ENCODE results near the gene IL27RA.

Gene IL27RA

DNA sequence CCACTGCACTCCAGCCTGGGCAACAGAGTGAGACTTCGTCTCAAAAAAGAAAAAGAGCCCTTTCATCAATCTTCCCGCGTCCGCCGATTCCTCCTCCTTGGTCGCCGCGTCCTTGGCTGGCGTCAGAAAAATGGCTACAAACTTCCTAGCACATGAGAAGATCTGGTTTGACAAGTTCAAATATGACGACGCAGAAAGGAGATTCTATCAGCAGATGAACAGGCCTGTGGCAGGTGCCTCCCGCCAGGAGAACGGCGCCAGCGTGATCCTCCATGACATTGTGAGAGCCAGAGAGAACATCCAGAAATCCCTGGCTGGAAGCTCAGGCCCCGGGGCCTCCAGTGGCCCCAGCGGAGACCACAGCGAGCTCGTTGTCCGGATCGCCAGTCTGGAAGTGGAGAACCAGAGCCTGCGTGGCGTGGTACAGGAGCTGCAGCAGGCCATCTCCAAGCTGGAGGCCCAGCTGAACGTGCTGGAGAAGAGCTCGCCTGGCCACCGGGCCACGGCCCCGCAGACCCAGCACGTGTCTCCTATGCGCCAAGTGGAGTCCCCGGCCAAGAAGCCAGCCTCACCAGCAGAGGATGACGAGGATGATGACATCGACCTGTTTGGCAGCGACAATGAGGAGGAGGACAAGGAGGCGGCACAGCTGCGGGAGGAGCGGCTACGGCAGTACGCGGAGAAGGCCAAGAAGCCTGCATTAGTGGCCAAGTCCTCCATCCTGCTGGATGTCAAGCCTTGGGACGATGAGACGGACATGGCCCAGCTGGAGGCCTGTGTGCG is 38.9 kb downstream of the IL27RA start:
- no peaks in the 10 kb centered on the region for H3K4me1 ChIP-seq (ENCODE audit: control insufficient read depth, insufficient read depth, low read length)
- no peaks in the 10 kb centered on the region for H3K36me3 ChIP-seq (ENCODE audit: control insufficient read depth, insufficient read depth, low read length)
- peaks cover 32% of the 10 kb centered on the region for H3K27me3 ChIP-seq (ENCODE audit: control insufficient read depth, insufficient read depth, low read length)
- no peaks in the 10 kb centered on the region for H3K9me3 ChIP-seq (ENCODE audit: control insufficient read depth, insufficient read depth, low read length)
- no peak overlapping the region for H3K4me3 ChIP-seq (ENCODE audit: low read depth, low read length)
- H3K9ac ChIP-seq (ENCODE audit: low read depth, low read length): no peak overlapping the region

DNA sequence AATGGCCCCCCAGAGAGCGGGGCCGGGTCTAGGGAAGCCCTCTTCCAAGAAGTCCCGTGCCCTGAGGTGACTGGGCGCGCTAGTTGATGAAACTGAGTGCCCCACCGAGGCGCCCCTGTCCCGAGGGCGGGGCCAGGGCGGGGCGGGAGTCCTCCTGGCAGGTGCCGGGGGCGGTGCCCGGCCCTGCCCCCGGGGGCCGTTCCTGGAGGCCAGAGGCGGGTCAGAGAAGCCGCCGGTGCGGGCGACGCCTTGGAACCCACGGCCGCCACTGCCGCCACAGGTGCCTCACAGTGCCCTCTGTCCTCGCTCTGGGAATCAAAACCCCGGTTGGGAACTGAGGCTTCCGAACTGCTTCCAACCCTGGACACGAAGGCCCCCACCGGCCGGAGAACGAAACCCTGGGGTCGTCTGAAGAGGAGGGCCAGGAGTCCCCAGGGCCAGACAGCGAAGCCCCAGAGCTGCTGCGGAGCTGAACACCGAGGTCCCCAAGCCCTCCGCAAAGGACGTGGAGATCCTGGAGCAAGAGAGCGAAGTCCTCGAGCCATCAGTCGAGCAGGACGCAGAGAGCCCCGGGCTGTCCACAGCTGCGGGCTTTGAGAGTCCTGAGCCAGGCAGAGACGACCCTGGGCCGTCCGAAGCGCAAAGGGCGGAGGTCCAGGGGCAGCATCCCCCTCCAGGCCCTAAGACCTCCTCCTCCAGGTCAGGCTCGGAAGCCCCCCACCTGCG is 41.1 kb downstream of the IL27RA start, which contains the start of gene MISP3:
Gene MISP3 (plus strand): TSS at position 252 of the 726 bp plus-strand sequence. CDS start 524 bp downstream, outside the sequence.
- H3K4me1 ChIP-seq (ENCODE audit: control insufficient read depth, insufficient read depth, low read length): no peaks in the 10 kb centered on the region
- H3K27me3 ChIP-seq (ENCODE audit: control insufficient read depth, insufficient read depth, low read length): peaks cover 42% of the 10 kb centered on the region

DNA sequence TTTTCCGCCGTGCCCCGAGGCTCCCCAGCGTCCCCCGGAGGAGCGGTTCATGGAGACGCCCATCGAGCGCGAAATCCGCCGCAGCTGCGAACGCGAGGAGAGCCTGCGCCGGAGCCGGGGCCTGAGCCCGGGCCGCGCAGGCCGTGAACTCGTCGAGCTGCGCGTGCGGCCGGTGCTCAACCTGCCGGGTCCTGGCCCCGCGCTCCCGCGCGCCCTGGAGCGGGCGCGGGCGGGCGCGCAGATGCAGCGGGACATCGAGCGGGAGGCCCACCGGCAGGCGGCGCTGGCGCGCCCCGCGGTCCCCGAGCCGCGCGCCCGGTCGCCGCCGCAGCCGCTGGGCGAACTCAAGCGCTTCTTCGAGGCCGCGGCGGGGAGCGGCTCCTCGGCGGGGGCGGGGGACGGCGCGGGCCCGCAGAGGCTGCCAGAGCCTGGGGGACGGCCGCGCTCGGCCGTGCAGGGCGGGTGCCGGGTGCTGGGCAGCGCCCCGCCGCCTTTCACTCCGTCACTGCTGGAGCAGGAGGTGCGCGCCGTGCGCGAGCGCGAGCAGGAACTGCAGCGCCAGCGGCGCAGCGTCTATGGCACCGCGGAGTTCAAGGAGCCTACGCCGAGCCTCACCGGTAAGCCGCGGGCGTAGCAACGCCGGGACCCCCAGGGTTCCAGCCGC is 41.8 kb downstream of the IL27RA start:
- H3K4me1 ChIP-seq (ENCODE audit: control insufficient read depth, insufficient read depth, low read length): no peaks in the 10 kb centered on the region
- no peaks in the 10 kb centered on the region for H3K9me3 ChIP-seq (ENCODE audit: control insufficient read depth, insufficient read depth, low read length)
- H3K4me3 ChIP-seq (ENCODE audit: low read depth, low read length): peak overlapping the region; percentile 66
- H3K27me3 ChIP-seq (ENCODE audit: control insufficient read depth, insufficient read depth, low read length): peaks cover 45% of the 10 kb centered on the region
- no peak overlapping the region for H3K9ac ChIP-seq (ENCODE audit: low read depth, low read length)
- H3K36me3 ChIP-seq (ENCODE audit: control insufficient read depth, insufficient read depth, low read length): no peaks in the 10 kb centered on the region

More for the DNA sequence above, 41.1 kb downstream of the IL27RA start, which contains the start of gene MISP3:
- Histone ChIP-seq H3K9me3 (ENCODE audit: control insufficient read depth, insufficient read depth, low read length) (no peaks in the 10 kb centered on the region), H3K36me3 (ENCODE audit: control insufficient read depth, insufficient read depth, low read length) (no peaks in the 10 kb centered on the region), H3K4me3 (ENCODE audit: low read depth, low read length) (peak within 1 kb of the TSS; percentile 66), H3K9ac (ENCODE audit: low read depth, low read length) (no peak within 1 kb of the TSS)

DNA sequence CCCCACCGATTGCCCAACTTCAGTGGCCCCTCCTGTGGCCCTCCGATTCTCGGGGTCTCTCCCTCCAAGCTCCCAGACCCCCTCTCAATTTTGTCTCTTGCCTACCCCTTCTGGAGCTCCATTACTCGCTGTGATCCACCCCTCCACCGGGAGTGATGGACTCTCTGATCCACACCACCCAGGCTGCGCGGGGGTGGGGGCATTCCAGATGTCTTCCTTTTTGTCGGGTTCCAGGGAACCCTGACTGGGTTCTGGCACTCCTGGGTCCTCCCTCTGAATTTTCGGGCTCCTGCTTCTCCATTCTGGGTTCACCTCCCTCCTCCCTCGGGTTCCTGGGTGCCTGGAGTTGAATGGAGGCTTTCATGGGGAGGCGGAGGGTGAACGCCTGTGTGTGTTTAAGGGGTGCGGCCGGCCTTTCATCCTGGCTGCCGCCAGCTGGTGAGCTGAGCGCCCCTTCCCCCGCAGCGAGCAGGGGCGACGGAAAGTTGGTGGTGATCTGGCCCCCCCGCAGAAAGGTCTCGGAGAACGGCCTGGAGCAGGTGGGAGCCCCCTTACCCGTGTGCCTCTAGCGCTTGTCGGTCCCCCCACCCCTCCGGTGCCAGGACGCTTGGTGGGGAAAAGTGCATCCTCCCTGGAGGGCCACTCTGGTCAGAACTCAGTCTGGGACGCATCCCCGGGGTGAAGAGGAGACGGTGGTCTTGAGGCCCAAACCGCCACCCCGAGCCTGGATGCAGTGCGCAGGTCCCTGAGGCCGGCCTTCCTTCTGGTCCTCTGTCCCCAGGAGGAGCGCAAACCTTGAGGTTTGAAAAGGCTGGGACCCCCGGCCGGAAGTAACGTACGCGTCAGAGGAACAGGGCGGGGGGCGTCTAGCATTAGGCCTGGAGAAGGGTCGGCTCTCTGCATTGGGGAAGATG is 42.6 kb downstream of the IL27RA start:
- no peaks in the 10 kb centered on the region for H3K9me3 ChIP-seq (ENCODE audit: control insufficient read depth, insufficient read depth, low read length)
- no peaks in the 10 kb centered on the region for H3K4me1 ChIP-seq (ENCODE audit: control insufficient read depth, insufficient read depth, low read length)
- no peaks in the 10 kb centered on the region for H3K36me3 ChIP-seq (ENCODE audit: control insufficient read depth, insufficient read depth, low read length)
- peaks cover 47% of the 10 kb centered on the region for H3K27me3 ChIP-seq (ENCODE audit: control insufficient read depth, insufficient read depth, low read length)
- no peak overlapping the region for H3K9ac ChIP-seq (ENCODE audit: low read depth, low read length)
- H3K4me3 ChIP-seq (ENCODE audit: low read depth, low read length): peak overlapping the region; percentile 66

DNA sequence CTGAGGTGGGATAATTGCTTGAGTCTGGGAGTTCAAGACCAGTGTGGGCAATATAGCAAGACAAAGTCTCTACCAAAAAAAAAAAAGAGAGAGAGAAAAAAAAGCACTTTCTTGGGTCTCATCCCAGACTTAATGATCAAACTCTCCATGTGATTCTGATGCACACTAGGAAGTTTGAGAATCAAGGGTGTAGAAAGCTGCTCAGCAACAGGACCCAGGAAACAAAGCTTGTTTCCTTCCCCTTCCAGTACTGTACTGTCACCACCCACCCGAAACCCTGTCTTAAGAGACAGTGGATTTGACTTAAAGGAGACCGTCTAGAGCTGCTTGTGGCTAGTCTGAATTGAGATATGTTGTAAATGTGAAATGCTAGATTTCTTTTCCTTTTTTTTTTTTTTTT is 46.8 kb downstream of the IL27RA start:
- peaks cover 3% of the 10 kb centered on the region for H3K4me1 ChIP-seq (ENCODE audit: control insufficient read depth, insufficient read depth, low read length)
- H3K27me3 ChIP-seq (ENCODE audit: control insufficient read depth, insufficient read depth, low read length): peaks cover 35% of the 10 kb centered on the region
- no peak overlapping the region for H3K9ac ChIP-seq (ENCODE audit: low read depth, low read length)
- H3K36me3 ChIP-seq (ENCODE audit: control insufficient read depth, insufficient read depth, low read length): no peaks in the 10 kb centered on the region
- no peak overlapping the region for H3K4me3 ChIP-seq (ENCODE audit: low read depth, low read length)
- H3K9me3 ChIP-seq (ENCODE audit: control insufficient read depth, insufficient read depth, low read length): no peaks in the 10 kb centered on the region

DNA sequence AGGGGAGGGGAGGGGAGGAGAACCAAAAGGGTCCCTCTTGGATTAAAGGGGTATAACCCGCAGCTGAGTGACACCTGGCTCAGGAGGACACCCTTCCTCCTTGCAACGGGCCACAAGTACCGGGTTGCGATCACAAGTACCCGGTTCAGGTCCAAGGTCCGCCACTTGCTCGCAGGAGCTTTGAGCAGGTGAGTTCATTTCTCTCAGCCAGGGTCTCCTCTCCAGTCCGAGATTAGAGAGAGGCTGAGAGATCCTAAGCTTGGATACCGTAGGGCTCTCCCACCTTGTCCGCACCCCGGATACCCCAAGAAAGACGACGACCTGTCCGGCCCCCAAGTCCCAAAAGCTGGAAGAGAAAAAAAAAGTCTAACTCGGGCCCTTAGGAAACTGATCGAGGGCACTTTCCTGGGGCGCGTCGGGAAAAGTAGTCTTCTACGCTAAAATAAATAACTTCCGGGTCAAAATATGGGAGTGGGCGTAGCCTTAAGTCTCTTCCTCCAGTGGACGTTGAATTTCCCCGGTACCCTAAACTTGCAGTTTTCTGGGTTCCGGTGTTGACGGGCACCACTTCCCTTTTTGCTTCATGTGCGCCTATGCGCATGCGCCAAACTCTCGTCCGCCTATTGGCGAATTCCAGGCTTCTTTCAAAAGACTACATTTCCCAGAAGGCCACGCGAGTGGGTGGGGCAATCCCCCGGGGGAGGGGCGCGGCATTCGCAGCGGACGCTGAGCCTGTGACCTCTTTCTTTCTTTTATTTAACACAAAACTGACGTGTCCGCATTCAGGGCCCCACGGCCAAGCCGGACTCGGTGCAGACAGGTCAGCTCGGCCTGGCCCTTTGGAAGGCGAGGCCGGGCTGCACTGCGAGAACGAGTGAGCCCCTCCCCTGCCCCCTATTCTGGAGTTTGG is 49.6 kb downstream of the IL27RA start:
- H3K4me1 ChIP-seq (ENCODE audit: control insufficient read depth, insufficient read depth, low read length): peaks cover 3% of the 10 kb centered on the region
- no peaks in the 10 kb centered on the region for H3K9me3 ChIP-seq (ENCODE audit: control insufficient read depth, insufficient read depth, low read length)
- H3K9ac ChIP-seq (ENCODE audit: low read depth, low read length): peak overlapping the region; percentile 85
- H3K27me3 ChIP-seq (ENCODE audit: control insufficient read depth, insufficient read depth, low read length): peaks cover 22% of the 10 kb centered on the region
- no peaks in the 10 kb centered on the region for H3K36me3 ChIP-seq (ENCODE audit: control insufficient read depth, insufficient read depth, low read length)
- peak overlapping the region; percentile 86 for H3K4me3 ChIP-seq (ENCODE audit: low read depth, low read length)

DNA sequence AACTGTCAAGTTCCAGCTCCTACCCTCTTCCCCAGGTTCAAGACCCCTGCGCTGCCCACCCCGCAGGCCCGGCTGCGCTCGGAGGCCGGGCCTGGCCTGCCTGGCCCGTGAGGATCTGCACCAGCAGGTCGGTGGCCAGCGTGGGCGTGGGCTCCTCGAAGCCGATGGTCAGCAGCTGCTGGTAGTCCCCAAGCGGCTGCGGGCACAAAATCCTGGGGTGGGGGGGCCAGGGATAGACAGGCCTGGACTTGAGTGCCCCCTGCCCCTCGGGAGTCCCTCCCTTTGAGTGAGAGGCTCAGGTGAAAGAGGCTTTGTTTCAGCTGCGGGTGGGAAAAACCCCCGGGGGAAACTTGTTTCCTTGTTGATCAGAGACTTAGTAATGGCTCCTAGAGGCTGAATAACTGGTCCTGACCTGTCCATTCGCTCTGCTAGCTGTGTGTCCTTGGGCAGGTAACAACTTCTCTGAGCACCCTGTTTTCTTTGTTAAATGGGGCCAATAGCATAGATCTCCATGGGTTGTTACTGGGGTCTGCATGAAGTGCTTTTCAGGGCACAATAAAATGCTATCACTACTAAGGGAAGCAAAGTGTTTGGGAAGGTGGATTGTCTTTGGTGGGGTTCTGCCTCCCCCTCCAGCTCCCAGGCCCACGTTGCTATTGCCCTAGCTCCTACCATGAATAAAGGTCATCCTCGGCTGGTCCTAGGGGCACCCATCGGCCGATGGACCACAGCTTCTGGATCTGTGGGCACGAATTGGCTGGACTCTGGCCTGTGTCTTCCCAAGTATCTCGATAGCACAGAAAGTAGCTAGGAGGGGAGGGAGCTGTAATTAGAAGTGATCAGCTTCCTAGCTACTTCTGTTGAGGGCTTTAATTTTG is 50.5 kb downstream of the IL27RA start:
- peak overlapping the region; percentile 47 for H3K9ac ChIP-seq (ENCODE audit: low read depth, low read length)
- peaks cover 3% of the 10 kb centered on the region for H3K4me1 ChIP-seq (ENCODE audit: control insufficient read depth, insufficient read depth, low read length)
- no peaks in the 10 kb centered on the region for H3K9me3 ChIP-seq (ENCODE audit: control insufficient read depth, insufficient read depth, low read length)
- H3K36me3 ChIP-seq (ENCODE audit: control insufficient read depth, insufficient read depth, low read length): no peaks in the 10 kb centered on the region
- peaks cover 25% of the 10 kb centered on the region for H3K27me3 ChIP-seq (ENCODE audit: control insufficient read depth, insufficient read depth, low read length)
- peak overlapping the region; percentile 86 for H3K4me3 ChIP-seq (ENCODE audit: low read depth, low read length)

DNA sequence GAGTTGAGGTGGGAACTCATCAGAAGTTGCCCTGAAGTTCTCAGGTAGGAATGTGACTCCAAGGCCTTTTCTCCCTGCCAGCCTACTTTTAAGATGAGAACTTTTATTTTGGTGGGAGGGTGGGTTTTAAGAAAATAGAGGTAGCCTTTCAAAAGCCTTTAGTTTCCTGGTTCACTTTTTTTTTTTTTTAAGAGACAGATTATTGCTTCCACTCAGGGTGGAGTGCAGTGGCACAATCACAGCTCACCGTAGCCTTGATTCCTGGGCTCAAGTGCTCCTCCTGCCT is 51.1 kb downstream of the IL27RA start:
- no peaks in the 10 kb centered on the region for H3K9me3 ChIP-seq (ENCODE audit: control insufficient read depth, insufficient read depth, low read length)
- H3K36me3 ChIP-seq (ENCODE audit: control insufficient read depth, insufficient read depth, low read length): no peaks in the 10 kb centered on the region
- H3K4me1 ChIP-seq (ENCODE audit: control insufficient read depth, insufficient read depth, low read length): peaks cover 3% of the 10 kb centered on the region
- no peak overlapping the region for H3K9ac ChIP-seq (ENCODE audit: low read depth, low read length)
- H3K4me3 ChIP-seq (ENCODE audit: low read depth, low read length): no peak overlapping the region
- peaks cover 22% of the 10 kb centered on the region for H3K27me3 ChIP-seq (ENCODE audit: control insufficient read depth, insufficient read depth, low read length)

DNA sequence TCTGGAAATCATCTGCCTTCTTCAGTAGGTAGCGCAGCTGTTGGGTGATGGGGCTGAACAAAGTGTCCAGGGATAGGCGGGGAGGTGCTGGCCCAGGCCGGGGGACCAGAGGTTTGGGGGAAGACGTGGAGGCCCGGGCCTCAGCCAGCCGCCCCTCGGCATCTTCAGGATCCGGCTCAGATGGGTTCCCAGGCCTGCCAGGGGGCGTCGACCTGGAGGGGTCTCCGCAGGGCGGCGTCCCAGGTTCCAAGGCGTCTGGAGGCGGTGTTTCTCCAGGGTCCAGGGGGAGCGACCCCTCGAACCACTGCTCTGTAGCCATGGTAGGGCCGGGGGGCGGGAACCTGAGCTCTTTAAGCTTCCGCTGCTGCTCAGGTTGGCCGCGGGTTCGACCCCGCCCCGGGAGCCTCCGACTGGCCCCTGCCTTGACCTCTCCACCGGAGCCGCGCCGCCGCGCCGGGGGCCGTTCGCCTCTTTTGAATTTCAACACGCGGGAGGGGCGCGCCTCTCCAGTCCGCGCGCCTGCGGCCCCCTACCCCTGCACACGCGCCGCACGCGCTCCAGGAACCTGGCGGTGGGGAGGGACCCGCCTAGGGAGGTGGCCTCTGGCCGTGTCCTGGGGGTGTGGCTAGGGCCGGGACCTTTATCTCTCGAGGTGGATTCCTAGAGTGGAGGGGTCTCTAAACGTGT is 53.9 kb downstream of the IL27RA start, which contains the start of gene C19orf67:
Gene C19orf67 (minus strand): TSS at position 475 of the 687 bp plus-strand sequence. CDS start 156 bp downstream, at position 319.
- H3K9ac ChIP-seq (ENCODE audit: low read depth, low read length): no peak within 1 kb of the TSS
- peaks cover 2% of the 10 kb centered on the region for H3K36me3 ChIP-seq (ENCODE audit: control insufficient read depth, insufficient read depth, low read length)
- peaks cover 25% of the 10 kb centered on the region for H3K27me3 ChIP-seq (ENCODE audit: control insufficient read depth, insufficient read depth, low read length)
- H3K4me1 ChIP-seq (ENCODE audit: control insufficient read depth, insufficient read depth, low read length): peaks cover 3% of the 10 kb centered on the region
- H3K4me3 ChIP-seq (ENCODE audit: low read depth, low read length): peak within 1 kb of the TSS; percentile 46
- H3K9me3 ChIP-seq (ENCODE audit: control insufficient read depth, insufficient read depth, low read length): no peaks in the 10 kb centered on the region

Data from iPS-15b (cell line).